Sigmoid colon (tissue), 7 donors: Measurements from ENCODE around the gene ENTPD1. TPM values are rescaled to one million over a fixed set of nuclear protein-coding genes. Genes with fewer than 3 reads are reported as not detected.

ENCODE experiments used
- DNase-seq: peaks from one replicate; pipeline ENCODE4 v3.0.0-alpha.2; 2019
- H3K27ac ChIP-seq, 4 donors: fragments of 200-600 bp; sonication (generic); one replicate each; pipeline ENCODE4 v1.5.1; 2016 to 2019; ENCODE audit warnings: mild to moderate bottlenecking in 1 of 4
- H3K27me3 ChIP-seq, 3 donors: fragments of 200-600 bp; sonication (generic); one replicate each; pipeline ENCODE4 v1.5.1; 2019; ENCODE audit warnings: mild to moderate bottlenecking in 1 of 3
- H3K36me3 ChIP-seq, 4 donors: fragments of 200-600 bp; sonication (generic); one replicate each; pipeline ENCODE4 v1.5.1; 2016 to 2019
- H3K4me1 ChIP-seq, 4 donors: fragments of 200-600 bp; sonication (generic); one replicate each; pipeline ENCODE4 v1.5.1; 2017 to 2019
- H3K4me3 ChIP-seq, 4 donors: fragments of 200-600 bp; sonication (generic); one replicate each; pipeline ENCODE4 v1.5.1; 2017 to 2019; ENCODE audit warnings: mild to moderate bottlenecking in 2 of 4, moderate library complexity in 1 of 4
- H3K9me3 ChIP-seq, 4 donors: fragments of 200-600 bp in 3 of 4; sonication (generic) in 3 of 4; one replicate each; pipeline versions ENCODE4 v1.5.1 to v1.6.1; 2013 to 2019
- CTCF ChIP-seq, 4 experiments: fragments of 450-650 bp in 3 of 4; fragments of 200-600 bp in 1 of 4; IDR thresholded peaks; one replicate each; pipeline ENCODE4 v1.5.1; 2016 to 2019; ENCODE audit warnings: antibody characterized with exemption in 4 of 4, mild to moderate bottlenecking in 3 of 4, moderate library complexity in 2 of 4
- EP300 ChIP-seq, 4 donors: sonication (generic); formaldehyde crosslinking; IDR thresholded peaks; one replicate each; pipeline ENCODE4 v1.6.1; 2017; ENCODE audit warnings: antibody characterized with exemption in 4 of 4
- POLR2A ChIP-seq, 2 donors: fragments of 450-650 bp; IDR thresholded peaks; one replicate each; pipeline ENCODE4 v1.6.1; 2016; ENCODE audit warnings: antibody characterized with exemption in 2 of 2, mild to moderate bottlenecking in 2 of 2, moderate library complexity in 2 of 2
- POLR2AphosphoS5 ChIP-seq, 4 donors: sonication (generic); formaldehyde crosslinking; IDR thresholded peaks; one replicate each; pipeline ENCODE4 v1.6.1; 2017; ENCODE audit warnings: antibody characterized with exemption in 4 of 4
- WGBS, 2 donors: extraction: QIAGEN DNeasy Blood & Tissue Kit; methylation state at CpG; one replicate each; pipeline ENCODE4 v1.1.7; 2013; 5-methylcytosine and 5-hydroxymethylcytosine counted together
- intact Hi-C: fragments of 100-400 bp; cut with DNase I; formaldehyde crosslinking; loops from one replicate; pipeline ENCODE4 v1.15.1; 2023
- polyA plus RNA-seq, 3 donors: library from polyadenylated mRNA; stranded (reverse); fragments of 200-250 nt; gene quantifications; one replicate each; pipeline ENCODE4 v1.2.3, GENCODE V29; 2013
- total RNA-seq, 4 donors: library from RNA; depleted of rRNA; stranded (reverse); fragments of >200 nt; gene quantifications; one replicate each; pipeline ENCODE4 v1.1.0, GENCODE V29; 2016
- donor health status: healthy with polysubstance abuse.
- donor health status: Bipolar disorder and iron deficiency.
- donor health status: healthy.

Gene ENTPD1
- total and polyA plus RNA-seq, 7 donors, result 5.4 to 112 (median 18.5) TPM

DNA sequence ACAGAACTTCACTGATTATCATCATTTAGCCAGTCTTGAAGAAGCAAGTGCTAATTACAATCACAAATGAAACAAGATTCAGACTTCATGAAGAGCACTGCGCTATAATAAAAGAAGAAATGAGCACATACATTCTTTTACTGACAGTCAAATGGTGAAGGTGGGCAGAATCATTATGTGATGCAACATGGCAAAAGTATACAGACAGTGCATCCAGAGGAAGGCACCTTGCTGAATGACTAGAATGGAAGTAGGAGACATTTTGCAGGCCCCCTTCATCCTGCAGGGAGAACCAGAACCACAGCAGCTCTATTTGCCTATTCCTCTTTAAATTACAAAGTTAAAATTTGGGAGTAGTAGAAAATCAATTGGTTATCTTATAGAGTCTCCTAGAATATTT is 120.8 kb downstream of the ENTPD1 start:
- 100% methylated on average over 1 of the region's 1 CpG for WGBS, 2 donors
- DNase-seq, result no peak
- H3K9me3 ChIP-seq, result no peaks in the 10 kb centered on the region
- peaks cover 0 to 41% (median 4%) of the 10 kb centered on the region in 4 donors for H3K36me3 ChIP-seq
- H3K27ac ChIP-seq, result no peak overlapping the region
- H3K4me3 ChIP-seq, result no peak overlapping the region
- H3K27me3 ChIP-seq, result no peaks in the 10 kb centered on the region
- intact Hi-C loops, result no loop called here
- TF ChIP-seq POLR2A (IDR thresholded peaks at IDR 0.05) (no peak), CTCF (IDR thresholded peaks at IDR 0.05) (no peak), EP300 (IDR thresholded peaks at IDR 0.05) (no peak), POLR2AphosphoS5 (IDR thresholded peaks at IDR 0.05) (no peak)
- H3K4me1 ChIP-seq, result peaks cover 0 to 14% (median 8%) of the 10 kb centered on the region in 4 donors

GRCh38 chr10:95877881-95878280 is 121.9 kb downstream of the ENTPD1 start:
- peaks cover 0 to 32% (median 4%) of the 10 kb centered on the region in 4 donors for H3K36me3 ChIP-seq
- H3K4me3 ChIP-seq, result no peak overlapping the region
- DNase-seq, result no peak
- intact Hi-C loops, result no loop called here
- no peak for TF ChIP-seq EP300 (IDR thresholded peaks at IDR 0.05)
- TF ChIP-seq POLR2AphosphoS5 (IDR thresholded peaks at IDR 0.05), result no peak
- TF ChIP-seq CTCF (IDR thresholded peaks at IDR 0.05), result no peak
- TF ChIP-seq POLR2A (IDR thresholded peaks at IDR 0.05), result no peak
- H3K27ac ChIP-seq, result no peak overlapping the region
- no peaks in the 10 kb centered on the region for H3K9me3 ChIP-seq
- no peaks in the 10 kb centered on the region for H3K27me3 ChIP-seq
- peaks cover 0 to 18% (median 11%) of the 10 kb centered on the region in 4 donors for H3K4me1 ChIP-seq

DNA sequence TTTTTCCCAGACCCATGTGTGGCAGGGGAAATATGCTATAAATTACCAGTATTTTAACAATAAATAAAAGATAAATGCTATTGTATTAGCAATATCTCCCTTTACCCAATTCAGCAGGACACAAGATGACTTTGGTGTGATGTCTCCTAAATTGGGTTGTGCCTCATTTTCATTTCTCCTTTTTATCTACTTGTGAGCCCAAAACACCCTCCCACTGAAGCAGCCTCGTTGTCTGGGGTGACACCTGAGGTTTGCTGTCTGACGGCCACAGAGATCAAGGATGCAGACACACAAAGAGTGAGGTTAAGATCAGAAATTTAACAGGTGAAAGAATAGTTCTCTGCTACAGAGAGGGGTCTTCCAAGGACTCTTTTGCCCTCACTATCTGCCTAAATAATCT is 124.7 kb downstream of the ENTPD1 start:
- Histone ChIP-seq H3K27me3 (no peaks in the 10 kb centered on the region), H3K9me3 (no peaks in the 10 kb centered on the region), H3K4me1 (peaks cover 0 to 30% (median 15%) of the 10 kb centered on the region in 4 donors), H3K27ac (peak overlapping the region in 3 of 4 donors; percentile 21 to 71 (median 37)), H3K4me3 (no peak overlapping the region), H3K36me3 (peaks cover 0 to 10% (median 0%) of the 10 kb centered on the region in 4 donors)
- 65 to 93% methylated on average over 2 of the region's 2 CpGs for WGBS, 2 donors
- DNase-seq, result no peak
- no peak for TF ChIP-seq POLR2A (IDR thresholded peaks at IDR 0.05)
- no peak for TF ChIP-seq CTCF (IDR thresholded peaks at IDR 0.05)
- no peak for TF ChIP-seq EP300 (IDR thresholded peaks at IDR 0.05)
- no peak for TF ChIP-seq POLR2AphosphoS5 (IDR thresholded peaks at IDR 0.05)
- intact Hi-C loops, result no loop called here

DNA sequence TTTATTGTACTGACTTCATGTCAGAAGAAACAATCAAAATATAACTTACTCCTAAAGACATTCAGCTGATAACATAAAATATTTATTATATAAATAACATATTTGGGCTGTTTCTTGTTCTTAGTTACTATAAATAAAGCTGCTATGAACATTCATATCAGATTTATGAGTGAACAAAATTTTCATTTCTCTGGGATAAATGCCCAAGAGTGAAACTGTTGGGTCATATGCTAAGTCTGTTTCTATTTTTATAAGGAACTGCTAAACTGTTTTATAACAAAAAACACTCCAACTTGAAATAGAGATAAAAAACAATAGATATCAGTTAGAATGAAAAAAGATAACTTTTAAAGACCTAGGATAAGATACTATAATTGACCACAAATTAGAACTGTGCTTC is 125.4 kb downstream of the ENTPD1 start:
- peaks cover 0 to 4% (median 0%) of the 10 kb centered on the region in 4 donors for H3K36me3 ChIP-seq
- peak overlapping the region in 3 of 4 donors; percentile 21 to 71 (median 37) for H3K27ac ChIP-seq
- TF ChIP-seq POLR2AphosphoS5 (IDR thresholded peaks at IDR 0.05) (peak in 1 of 4 donors; percentile 13), POLR2A (IDR thresholded peaks at IDR 0.05) (no peak)
- no peak overlapping the region for H3K4me3 ChIP-seq
- no peak for DNase-seq
- no peaks in the 10 kb centered on the region for H3K9me3 ChIP-seq
- no peaks in the 10 kb centered on the region for H3K27me3 ChIP-seq
- peaks cover 0 to 31% (median 15%) of the 10 kb centered on the region in 4 donors for H3K4me1 ChIP-seq
- intact Hi-C loops, result no loop called here

DNA sequence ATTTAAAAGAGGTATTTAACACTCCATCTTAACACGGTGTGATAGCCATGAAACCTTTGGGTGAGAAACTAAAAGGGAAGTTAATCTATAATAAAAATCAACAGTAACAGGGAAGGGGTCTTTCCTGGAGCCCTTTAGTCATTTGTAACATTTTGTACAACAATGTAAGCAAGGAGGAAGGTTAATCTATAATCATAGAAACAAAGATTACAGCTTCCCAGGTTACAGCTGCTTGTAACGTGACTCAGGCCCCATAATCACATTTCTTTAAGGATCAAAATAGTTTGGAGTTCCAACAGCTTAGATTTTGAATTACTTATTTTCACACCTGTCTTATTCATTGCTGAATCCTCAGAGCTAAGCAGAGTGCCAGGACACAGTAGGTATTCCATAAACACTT is 133.9 kb downstream of the ENTPD1 start:
- H3K27ac ChIP-seq, result no peak overlapping the region
- intact Hi-C loops, result no loop called here
- H3K27me3 ChIP-seq, result no peaks in the 10 kb centered on the region
- H3K9me3 ChIP-seq, result no peaks in the 10 kb centered on the region
- no peak for DNase-seq
- no peak for TF ChIP-seq CTCF (IDR thresholded peaks at IDR 0.05)
- no peak for TF ChIP-seq EP300 (IDR thresholded peaks at IDR 0.05)
- no peak for TF ChIP-seq POLR2A (IDR thresholded peaks at IDR 0.05)
- TF ChIP-seq POLR2AphosphoS5 (IDR thresholded peaks at IDR 0.05), result no peak
- 24 to 52% methylated on average over 2 of the region's 2 CpGs for WGBS, 2 donors
- peaks cover 0 to 9% (median 3%) of the 10 kb centered on the region in 4 donors for H3K4me1 ChIP-seq
- no peak overlapping the region for H3K4me3 ChIP-seq
- H3K36me3 ChIP-seq, result peaks cover 0 to 18% (median 0%) of the 10 kb centered on the region in 4 donors
